NT2/D1 (cell line): ENCODE results near the gene CTNNA3.

Experiments used
- YY1 ChIP-seq: IDR thresholded peaks from 2 replicates; pipeline ENCODE4 v1.6.1; 2011; ENCODE audit not compliant: insufficient read length, insufficient read depth
- ZNF274 ChIP-seq: IDR thresholded peaks from 2 replicates; pipeline ENCODE4 v1.6.1; 2011; ENCODE audit warnings: mild to moderate bottlenecking, low read depth, low read length

DNA sequence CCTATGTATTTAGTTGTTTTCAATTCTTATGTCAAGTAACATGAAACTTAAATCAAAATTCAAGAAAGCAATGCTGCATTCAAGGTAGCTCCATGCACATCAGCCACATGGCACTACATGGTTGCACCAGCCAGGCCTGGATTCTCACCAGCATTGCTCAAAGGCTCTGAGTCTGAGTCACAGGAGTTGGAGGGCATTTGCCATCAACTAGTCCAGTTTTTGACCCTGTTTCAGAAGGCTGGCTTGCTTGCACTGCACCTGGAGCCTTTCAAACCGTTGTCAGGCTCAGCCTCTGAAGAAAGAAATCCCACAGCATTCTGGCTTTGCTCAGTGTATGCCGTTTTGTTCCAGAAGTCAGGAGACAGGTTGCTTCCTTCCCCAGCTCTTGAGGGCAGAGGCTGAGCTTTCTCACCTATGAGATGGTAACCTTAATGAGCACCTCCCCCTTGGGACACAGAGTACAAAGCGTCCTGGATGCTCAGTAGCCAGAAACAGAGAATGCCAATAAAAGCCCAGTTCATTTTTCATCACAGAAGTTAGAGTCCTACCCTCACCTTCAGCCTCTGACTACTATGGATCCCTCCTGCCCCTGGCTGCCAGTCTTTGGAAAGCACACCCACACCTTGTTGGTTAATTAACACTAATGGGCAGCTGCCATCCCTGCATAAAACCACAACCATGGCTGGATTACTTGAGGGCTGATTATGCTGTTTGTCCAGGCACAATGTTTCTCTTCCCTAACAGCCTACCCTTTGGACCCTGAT lies 1058.5 kb downstream of the CTNNA3 start:
- TF ChIP-seq ZNF274, result no peak
- no peak for TF ChIP-seq YY1
